ENCODE results near the gene MCFD2.

- no peak for TF ChIP-seq POLR2A (IDR thresholded peaks at IDR 0.05; ENCODE audit: low read depth, low read length)
- no peak for TF ChIP-seq TAF1 (IDR thresholded peaks at IDR 0.05; ENCODE audit: low read depth, low read length)
- no peak for TF ChIP-seq POLR2AphosphoS5 (IDR thresholded peaks at IDR 0.05; ENCODE audit: low read depth, low read length)
- no peak for TF ChIP-seq SPI1 (IDR thresholded peaks at IDR 0.05; ENCODE audit: low read depth, low read length)
Measured at GRCh38 chr2:46877619-46878113, 37.9 kb downstream of the MCFD2 start.
